Right forelimb (tissue), 1 donor: Measurements from ENCODE around the gene KCNG2.
"Not testable (repeated sequence)": the region's sequence is repeated elsewhere in the genome, so short reads cannot be mapped to it uniquely, and the experiment has no call there.

ENCODE experiments used
- DNase-seq: peaks from one replicate; pipeline ENCODE4 v3.0.0-alpha.2; 2018

KCNG2 gene

GRCh38 chr18:79855147-79855933, 57.6 kb downstream of the KCNG2 start:
- DNase-seq: no peak

- no peak for DNase-seq
These were observed 58.6 kb downstream of the KCNG2 start for GRCh38 chr18:79856119-79857007.

- DNase-seq: no peak
These were observed 59.4 kb downstream of the KCNG2 start for GRCh38 chr18:79857082-79857671.

GRCh38 chr18:79859314-79859713, 61.6 kb downstream of the KCNG2 start:
- DNase-seq: no peak

- DNase-seq: no peak
These were observed 63.9 kb downstream of the KCNG2 start for GRCh38 chr18:79861687-79862086.

- no peak for DNase-seq
These were observed 64.8 kb downstream of the KCNG2 start for GRCh38 chr18:79862562-79862961.

GRCh38 chr18:79863161-79864005, 65.6 kb downstream of the KCNG2 start:
- DNase-seq: no peak

GRCh38 chr18:79864006-79864725, 66.4 kb downstream of the KCNG2 start:
- DNase-seq: no peak

GRCh38 chr18:79864955-79865354, 67.2 kb downstream of the KCNG2 start:
- not testable (repeated sequence) for DNase-seq

GRCh38 chr18:79865951-79866350, 68.2 kb downstream of the KCNG2 start:
- not testable (repeated sequence) for DNase-seq

- no peak for DNase-seq
These were observed 69.3 kb downstream of the KCNG2 start for GRCh38 chr18:79866889-79867574.

- no peak for DNase-seq
These were observed 69.9 kb downstream of the KCNG2 start for GRCh38 chr18:79867666-79868065.

GRCh38 chr18:79868168-79868784, 70.5 kb downstream of the KCNG2 start:
- no peak for DNase-seq

- no peak for DNase-seq
These were observed 71.2 kb downstream of the KCNG2 start for GRCh38 chr18:79868811-79869541.

GRCh38 chr18:79869591-79870300, 72.0 kb downstream of the KCNG2 start:
- no peak for DNase-seq

- no peak for DNase-seq
These were observed 72.7 kb downstream of the KCNG2 start for GRCh38 chr18:79870301-79871025.

- peak; percentile 33 for DNase-seq
These were observed 73.3 kb downstream of the KCNG2 start for GRCh38 chr18:79871026-79871390.

GRCh38 chr18:79871481-79872091, 73.8 kb downstream of the KCNG2 start:
- DNase-seq: peak; percentile 40
